ENCODE measurements around the gene CDC14A.

CDC14A gene

DNA sequence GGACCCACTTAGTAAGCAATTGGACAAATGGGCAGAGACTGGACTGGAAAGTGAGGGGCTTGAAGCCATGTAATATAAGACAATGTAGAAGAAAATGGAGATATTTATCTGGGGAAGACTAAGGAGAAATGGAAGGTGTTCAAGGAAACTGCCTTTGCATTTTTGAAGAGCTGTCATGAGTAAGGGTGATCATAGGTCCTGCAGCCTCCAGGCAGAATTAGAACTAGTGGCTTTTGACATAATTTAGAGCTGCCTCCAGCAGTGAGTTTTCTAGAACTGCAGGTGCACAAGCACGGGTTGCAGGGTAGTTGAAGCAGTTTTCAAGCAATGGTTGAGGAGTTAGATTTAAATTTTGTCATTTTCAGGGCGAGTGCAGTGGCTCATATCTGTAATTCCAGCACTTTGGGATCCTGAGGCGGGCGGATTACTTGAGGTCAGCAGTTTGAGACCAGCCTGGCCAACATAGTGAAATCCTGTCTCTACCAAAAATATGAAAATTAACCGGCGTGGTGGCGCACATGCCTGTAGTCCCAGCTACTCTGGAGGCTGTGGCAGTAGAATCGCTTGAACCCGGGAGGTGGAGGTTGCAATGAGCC lies 3.7 kb upstream of the CDC14A start:
- Histone ChIP-seq H2AFZ (ENCODE audit: low read length) (no peak overlapping the region), H3K9ac (ENCODE audit: low read length) (no peak overlapping the region), H3K4me1 (ENCODE audit: insufficient read depth, low read length, severe bottlenecking) (peaks cover 17% of the 10 kb centered on the region), H3K9me2 (ENCODE audit: low read depth, low read length) (no peaks in the 10 kb centered on the region), H3F3A (ENCODE audit: insufficient read depth, low read length) (peaks cover 4% of the 10 kb centered on the region; the same call in 1 of the 2 replicates), H3K27me3 (ENCODE audit: insufficient read depth, low read length) (no peaks in the 10 kb centered on the region), H3K27ac (ENCODE audit: low read depth, low read length, poor library complexity, severe bottlenecking) (no peak overlapping the region), H3K79me2 (ENCODE audit: insufficient read depth, low read length) (no peaks in the 10 kb centered on the region), H3K4me3 (ENCODE audit: low read depth, low read length, poor library complexity, severe bottlenecking) (no peak overlapping the region), H3K9me3 (ENCODE audit: low read length) (no peaks in the 10 kb centered on the region), H4K20me1 (ENCODE audit: insufficient read depth, low read length) (no peaks in the 10 kb centered on the region), H3K4me2 (ENCODE audit: low read length) (no peak overlapping the region), H3K36me3 (ENCODE audit: insufficient read depth, low read length) (no peaks in the 10 kb centered on the region)
- TF ChIP-seq, protein P1, sequence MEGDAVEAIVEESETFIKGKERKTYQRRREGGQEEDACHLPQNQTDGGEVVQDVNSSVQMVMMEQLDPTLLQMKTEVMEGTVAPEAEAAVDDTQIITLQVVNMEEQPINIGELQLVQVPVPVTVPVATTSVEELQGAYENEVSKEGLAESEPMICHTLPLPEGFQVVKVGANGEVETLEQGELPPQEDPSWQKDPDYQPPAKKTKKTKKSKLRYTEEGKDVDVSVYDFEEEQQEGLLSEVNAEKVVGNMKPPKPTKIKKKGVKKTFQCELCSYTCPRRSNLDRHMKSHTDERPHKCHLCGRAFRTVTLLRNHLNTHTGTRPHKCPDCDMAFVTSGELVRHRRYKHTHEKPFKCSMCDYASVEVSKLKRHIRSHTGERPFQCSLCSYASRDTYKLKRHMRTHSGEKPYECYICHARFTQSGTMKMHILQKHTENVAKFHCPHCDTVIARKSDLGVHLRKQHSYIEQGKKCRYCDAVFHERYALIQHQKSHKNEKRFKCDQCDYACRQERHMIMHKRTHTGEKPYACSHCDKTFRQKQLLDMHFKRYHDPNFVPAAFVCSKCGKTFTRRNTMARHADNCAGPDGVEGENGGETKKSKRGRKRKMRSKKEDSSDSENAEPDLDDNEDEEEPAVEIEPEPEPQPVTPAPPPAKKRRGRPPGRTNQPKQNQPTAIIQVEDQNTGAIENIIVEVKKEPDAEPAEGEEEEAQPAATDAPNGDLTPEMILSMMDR (IDR thresholded peaks at IDR 0.05; ENCODE audit: low read length): no peak
- TF ChIP-seq EZH2 (IDR thresholded peaks at IDR 0.05; ENCODE audit: borderline replicate concordance, low read length): no peak

DNA sequence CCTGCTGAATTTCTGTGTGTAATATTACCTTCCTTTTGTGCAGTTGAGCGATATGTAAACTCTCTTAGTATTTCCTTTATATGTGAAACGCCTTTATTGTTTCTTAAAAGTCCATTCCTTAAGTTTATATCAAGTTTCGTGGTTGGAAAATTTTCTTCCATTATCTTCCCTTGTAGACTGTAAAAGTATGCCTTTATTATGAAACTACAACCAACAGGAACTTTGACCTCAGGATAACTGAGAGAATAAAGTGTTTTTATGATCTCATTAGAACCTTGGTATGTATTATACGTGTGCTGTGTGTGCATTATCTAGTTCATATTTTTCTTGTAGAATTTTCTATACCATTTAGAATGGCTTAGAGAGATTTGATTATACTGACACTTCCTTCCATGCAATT lies 3.1 kb upstream of the CDC14A start:
- no peaks in the 10 kb centered on the region for H3K9me2 ChIP-seq (ENCODE audit: low read depth, low read length)
- H4K20me1 ChIP-seq (ENCODE audit: insufficient read depth, low read length): no peaks in the 10 kb centered on the region
- peaks cover 19% of the 10 kb centered on the region for H3K4me1 ChIP-seq (ENCODE audit: insufficient read depth, low read length, severe bottlenecking)
- H3F3A ChIP-seq (ENCODE audit: insufficient read depth, low read length): peaks cover 4% of the 10 kb centered on the region; the same call in 1 of the 2 replicates
- no peak overlapping the region for H3K4me2 ChIP-seq (ENCODE audit: low read length)
- no peaks in the 10 kb centered on the region for H3K27me3 ChIP-seq (ENCODE audit: insufficient read depth, low read length)
- H3K36me3 ChIP-seq (ENCODE audit: insufficient read depth, low read length): no peaks in the 10 kb centered on the region
- no peak overlapping the region for H3K4me3 ChIP-seq (ENCODE audit: low read depth, low read length, poor library complexity, severe bottlenecking)
- TF ChIP-seq, protein P1 (IDR thresholded peaks at IDR 0.05; ENCODE audit: low read length): no peak
- TF ChIP-seq EZH2 (IDR thresholded peaks at IDR 0.05; ENCODE audit: borderline replicate concordance, low read length): no peak
- no peaks in the 10 kb centered on the region for H3K9me3 ChIP-seq (ENCODE audit: low read length)
- H3K9ac ChIP-seq (ENCODE audit: low read length): no peak overlapping the region
- H2AFZ ChIP-seq (ENCODE audit: low read length): no peak overlapping the region
- H3K27ac ChIP-seq (ENCODE audit: low read depth, low read length, poor library complexity, severe bottlenecking): no peak overlapping the region
- H3K79me2 ChIP-seq (ENCODE audit: insufficient read depth, low read length): no peaks in the 10 kb centered on the region

DNA sequence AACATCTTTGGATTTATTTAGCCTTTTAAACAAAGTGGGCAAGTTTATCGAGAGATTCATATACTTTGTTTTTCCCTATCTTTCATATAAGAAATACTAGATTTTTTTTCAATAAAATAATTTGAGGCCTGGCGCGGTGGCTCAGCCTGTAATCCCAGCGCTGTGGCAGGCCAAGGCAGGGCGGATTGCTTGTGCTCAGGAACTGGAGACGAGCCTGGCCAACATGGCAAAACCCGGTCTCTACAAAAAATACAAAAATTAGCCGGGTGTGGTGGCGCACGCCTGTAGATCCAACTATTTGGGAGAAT lies 1.6 kb upstream of the CDC14A start:
- Histone ChIP-seq H3K4me2 (ENCODE audit: low read length) (peak overlapping the region; percentile 79), H3K9ac (ENCODE audit: low read length) (no peak overlapping the region; the same call in 1 of the 2 replicates), H4K20me1 (ENCODE audit: insufficient read depth, low read length) (no peaks in the 10 kb centered on the region), H3K9me2 (ENCODE audit: low read depth, low read length) (no peaks in the 10 kb centered on the region), H2AFZ (ENCODE audit: low read length) (no peak overlapping the region), H3K4me1 (ENCODE audit: insufficient read depth, low read length, severe bottlenecking) (peaks cover 19% of the 10 kb centered on the region), H3K27ac (ENCODE audit: low read depth, low read length, poor library complexity, severe bottlenecking) (no peak overlapping the region), H3K79me2 (ENCODE audit: insufficient read depth, low read length) (no peaks in the 10 kb centered on the region), H3K27me3 (ENCODE audit: insufficient read depth, low read length) (no peaks in the 10 kb centered on the region), H3F3A (ENCODE audit: insufficient read depth, low read length) (peaks cover 4% of the 10 kb centered on the region; the same call in 1 of the 2 replicates), H3K9me3 (ENCODE audit: low read length) (no peaks in the 10 kb centered on the region), H3K4me3 (ENCODE audit: low read depth, low read length, poor library complexity, severe bottlenecking) (peak overlapping the region; percentile 68), H3K36me3 (ENCODE audit: insufficient read depth, low read length) (no peaks in the 10 kb centered on the region)
- TF ChIP-seq, protein P1 (IDR thresholded peaks at IDR 0.05; ENCODE audit: low read length): no peak
- TF ChIP-seq EZH2 (IDR thresholded peaks at IDR 0.05; ENCODE audit: borderline replicate concordance, low read length): no peak
